Hippocampal formation (tissue), 2 donors: ENCODE results near the gene TMEM213.
"Not testable (repeated sequence)": the region's sequence is repeated elsewhere in the genome, so short reads cannot be mapped to it uniquely, and the experiment has no call there.

Source experiments
- DNase-seq, 2 donors: peaks; one replicate each; lab custom pipeline; 2025; lab: John Stamatoyannopoulos, UW

Gene TMEM213

DNA sequence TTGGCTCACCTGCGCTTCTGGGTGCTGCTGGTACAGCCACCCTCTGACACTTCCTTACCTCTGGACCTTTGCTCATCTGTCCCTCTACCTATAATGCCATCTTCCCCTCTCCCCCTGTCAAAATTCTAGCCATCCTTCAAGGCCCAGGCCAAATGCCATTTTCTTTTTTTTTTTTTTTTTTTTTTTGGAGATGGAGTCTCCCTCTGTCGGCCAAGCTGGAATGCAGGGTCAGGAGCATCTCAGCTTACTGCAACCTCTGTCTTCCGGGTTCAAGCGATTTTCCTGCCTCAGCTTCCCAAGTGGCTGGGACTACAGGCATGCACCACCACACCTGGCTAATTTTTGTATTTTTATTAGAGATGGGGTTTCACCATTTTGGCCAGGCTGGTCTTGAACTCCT is 748 bp upstream of the TMEM213 start:
- DNase-seq: not testable (repeated sequence)

DNA sequence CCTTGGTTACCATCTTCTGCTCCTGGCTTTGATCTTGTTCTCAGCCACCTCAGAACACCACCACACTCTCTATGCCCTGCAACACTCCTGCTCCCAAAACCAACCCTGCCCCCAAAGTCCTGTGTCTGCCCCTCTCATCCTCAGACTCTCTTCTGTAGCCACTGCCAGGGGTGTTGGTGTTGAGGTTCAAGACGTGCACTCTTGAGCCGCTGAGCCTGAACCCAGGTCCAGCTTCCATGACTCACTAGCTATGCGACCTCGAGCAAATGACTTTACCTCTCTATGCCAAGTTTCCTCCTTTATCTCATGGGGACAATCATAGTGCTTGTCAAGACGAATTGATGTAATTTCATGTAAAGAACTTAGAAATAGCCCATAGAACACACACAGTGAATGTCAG is 1.0 kb downstream of the TMEM213 start:
- no peak for DNase-seq

DNA sequence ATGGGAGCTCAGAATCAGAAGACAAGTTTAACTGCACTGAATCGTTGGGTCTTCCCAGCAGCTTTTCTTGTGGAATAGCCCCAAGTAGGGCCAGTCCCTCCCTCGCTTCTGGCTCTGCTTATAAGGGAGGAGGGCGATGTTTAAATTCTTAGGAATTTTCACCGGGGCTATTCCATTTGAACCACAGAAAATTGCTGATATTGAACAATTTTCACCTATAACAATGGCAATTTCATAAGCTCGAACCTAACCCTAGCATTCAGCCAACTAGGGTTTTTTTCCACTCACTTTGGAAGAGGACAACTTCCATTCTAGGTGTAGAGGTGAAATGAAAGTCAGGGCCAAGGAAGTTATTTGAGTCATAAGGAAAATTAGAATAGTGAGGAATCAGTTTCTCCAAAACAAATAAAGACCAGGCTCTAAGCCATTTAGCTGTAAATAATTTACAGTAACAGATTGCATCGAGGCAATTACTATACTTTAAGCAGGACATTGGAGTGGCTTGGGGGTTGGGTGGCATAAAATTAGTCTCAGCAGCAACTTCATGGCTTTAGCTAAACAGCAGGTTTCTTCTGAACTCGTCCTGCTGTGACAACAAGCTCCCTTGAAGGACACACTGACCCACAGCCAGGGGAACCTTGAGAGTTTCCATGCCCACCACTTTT is 1.7 kb downstream of the TMEM213 start:
- no peak for DNase-seq

DNA sequence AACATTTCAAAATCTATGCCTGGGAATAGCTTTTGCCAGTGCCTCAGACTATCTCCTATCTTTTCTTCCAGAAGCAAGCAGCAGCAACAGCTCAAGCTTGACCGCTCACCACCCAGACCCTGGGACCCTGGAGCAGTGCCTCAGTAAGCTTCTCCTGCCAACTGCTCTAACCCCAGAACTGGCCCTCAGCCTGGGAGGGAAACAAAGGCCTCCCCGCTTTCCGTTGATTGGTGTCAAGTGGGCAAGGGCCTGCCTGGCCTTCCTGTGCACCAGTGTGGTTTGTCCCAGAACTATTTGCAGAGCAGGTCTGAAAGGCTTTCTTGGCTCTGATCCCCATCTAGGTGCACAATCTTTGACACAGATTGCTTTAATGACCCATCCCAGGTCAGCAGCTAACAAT is 3.5 kb downstream of the TMEM213 start:
- DNase-seq: no peak

DNA sequence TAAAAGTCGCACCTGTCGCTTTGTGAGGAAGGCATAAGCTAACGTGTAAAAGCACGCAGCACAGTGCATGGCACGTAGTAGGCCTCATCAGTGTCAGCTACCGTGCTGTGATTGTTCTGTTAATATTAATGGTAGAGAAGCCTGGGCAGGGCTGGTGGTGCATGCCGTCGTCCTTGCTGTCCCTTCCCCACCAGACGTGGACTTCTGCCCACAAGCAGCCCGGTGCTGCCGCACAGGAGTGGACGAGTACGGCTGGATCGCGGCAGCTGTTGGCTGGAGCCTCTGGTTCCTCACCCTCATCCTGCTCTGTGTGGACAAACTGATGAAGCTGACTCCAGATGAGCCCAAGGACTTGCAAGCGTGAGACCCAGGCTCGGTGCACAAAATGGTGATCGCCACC is 4.9 kb downstream of the TMEM213 start:
- no peak for DNase-seq

DNA sequence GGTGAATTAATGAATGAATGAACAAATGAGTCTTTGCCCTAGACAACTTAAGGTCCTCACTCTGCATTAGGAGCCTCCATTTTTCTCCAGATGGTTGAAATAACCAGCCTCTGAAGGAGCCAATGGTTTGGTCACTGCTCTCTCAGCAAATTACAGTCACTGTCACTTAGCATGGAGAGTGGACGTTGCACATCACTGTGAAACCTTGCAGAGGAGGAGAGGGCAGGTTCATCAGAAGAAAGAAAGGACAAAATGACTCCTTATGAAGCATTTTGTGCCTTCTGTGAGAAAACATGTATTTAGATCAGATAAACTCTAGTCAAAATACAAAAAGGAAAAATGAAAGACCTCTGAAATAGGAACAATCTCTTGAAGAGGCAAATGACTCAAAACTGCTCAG is 6.8 kb downstream of the TMEM213 start:
- no peak for DNase-seq

DNA sequence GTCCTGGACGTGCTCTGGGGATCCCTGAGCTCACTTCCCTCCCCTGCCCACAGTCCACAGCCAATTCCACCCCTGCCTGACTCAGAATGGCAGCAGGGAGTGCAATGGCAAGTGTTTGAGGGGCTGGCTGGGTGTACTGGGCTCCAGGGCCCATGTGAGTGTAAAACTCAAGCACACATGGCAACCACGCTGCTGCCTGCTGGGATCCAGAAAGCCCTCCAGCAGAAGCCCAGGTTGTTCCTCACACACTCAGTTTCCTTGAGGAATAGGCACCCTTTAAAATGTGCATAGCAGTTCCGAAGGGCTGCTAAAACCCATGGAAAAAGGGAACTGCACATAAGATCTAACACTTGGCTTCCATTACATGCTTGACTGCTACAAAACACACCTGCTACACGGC is 11.6 kb downstream of the TMEM213 start:
- DNase-seq: no peak

DNA sequence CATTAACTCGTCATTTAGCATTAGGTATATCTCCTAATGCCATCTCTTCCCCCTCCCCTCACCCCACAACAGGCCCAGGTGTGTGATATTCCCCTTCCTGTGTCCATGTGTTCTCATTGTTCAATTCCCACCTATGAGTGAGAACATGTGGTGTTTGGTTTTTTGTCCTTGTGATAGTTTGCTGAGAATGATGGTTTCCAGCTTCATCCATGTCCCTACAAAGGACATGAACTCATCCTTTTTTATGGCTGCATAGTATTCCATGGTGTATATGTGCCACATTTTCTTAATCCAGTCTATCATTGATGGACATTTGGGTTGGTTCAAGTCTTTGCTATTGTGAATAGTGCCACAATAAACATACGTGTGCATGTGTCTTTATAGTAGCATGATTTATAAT is 13.5 kb downstream of the TMEM213 start:
- not testable (repeated sequence) for DNase-seq

DNA sequence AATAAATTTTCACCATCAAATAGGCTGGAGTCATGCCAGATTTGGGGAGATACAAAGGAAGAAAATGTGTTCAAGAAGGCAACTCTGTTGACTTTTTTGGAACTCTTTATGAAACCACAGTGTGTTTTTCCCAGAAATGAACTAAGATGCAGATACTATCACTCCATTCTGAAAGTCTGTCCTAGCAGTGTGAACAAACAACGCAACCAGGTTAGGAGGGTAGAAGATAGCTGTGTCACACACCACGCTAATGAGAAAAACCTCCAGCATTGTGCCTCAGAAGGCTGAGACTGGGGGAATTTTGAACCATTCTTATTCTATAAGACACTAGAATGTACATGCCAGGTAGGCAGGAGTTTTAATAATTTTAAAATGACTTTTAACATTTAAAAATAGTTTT is 16.2 kb downstream of the TMEM213 start:
- DNase-seq: no peak

DNA sequence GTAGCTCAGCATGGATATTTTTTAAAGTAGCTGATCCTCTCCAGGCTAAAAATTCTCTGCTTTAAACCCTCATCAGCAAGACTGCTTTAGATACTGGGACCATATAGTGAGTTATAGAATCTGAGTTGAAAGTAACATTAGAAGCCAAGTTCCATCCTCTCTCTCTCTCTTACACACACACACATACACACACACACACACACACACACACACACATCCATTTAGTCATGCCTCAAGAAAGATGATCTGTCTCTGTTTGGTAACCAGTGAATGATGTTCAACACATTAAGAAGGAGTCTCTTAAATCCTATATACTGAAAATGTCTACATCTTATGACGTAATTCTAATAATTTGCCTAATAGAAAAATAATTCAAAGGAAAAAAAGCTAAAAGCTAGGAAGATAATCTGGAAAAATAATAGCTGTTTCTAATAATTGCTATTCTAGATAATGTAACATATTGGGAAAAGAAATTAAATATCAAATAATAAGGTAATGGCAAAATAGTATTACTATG is 17.1 kb downstream of the TMEM213 start:
- no peak for DNase-seq

DNA sequence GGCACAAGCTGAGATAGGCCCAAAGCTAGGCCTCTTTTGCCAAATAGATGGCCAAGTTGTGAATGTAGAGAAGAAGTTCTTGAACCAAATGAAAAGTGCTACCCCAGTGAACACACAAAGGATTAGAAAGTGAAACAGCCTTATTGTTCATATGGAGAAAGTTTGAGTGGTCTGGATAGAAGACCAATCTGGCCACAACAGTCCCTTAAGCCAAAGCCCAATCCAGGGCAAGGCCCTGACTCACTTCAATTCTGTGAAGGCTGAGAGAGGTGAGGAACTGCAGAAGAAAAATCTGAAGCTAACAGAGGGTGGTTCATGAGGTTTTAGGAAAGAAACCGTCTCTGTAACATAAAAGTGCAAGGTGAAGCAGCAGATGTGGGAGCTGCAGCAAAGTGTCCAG is 18.9 kb downstream of the TMEM213 start:
- no peak for DNase-seq

DNA sequence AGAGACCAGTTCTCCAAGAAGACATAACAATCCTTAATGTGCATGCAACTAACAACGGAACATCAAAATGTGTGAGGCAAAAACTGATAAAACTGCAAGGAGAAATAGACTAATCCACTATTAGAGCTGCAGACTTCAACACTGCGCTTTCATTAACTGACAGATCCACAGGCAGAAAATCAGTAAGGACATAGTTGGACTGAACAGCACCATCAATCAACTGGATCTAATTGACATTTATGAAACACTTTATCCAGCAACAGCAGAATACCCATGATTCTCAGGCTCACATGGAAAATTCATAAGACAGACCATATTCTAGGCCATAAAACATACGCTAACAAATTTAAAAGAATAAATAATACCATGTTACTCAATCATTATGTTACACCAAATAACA is 21.8 kb downstream of the TMEM213 start:
- no peak for DNase-seq

DNA sequence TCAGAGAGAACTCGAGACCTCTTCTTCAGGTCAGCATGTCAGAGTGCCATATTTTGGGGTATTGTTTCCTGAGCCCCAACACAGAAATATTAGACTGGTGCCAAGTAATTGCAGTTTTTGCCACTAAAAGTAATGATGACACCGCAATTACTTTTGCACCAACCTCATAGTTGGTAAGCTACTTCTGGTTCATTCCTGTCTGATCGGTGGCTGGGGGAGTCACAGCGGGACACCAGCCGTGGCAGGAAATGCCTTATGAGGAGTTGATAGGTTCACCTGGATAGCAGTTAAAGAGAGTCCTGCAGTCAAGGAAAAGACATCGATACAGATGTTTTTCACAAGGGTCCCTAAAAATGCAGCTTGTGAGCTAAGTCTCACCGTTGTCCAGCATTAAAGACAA is 24.1 kb downstream of the TMEM213 start:
- DNase-seq: no peak

DNA sequence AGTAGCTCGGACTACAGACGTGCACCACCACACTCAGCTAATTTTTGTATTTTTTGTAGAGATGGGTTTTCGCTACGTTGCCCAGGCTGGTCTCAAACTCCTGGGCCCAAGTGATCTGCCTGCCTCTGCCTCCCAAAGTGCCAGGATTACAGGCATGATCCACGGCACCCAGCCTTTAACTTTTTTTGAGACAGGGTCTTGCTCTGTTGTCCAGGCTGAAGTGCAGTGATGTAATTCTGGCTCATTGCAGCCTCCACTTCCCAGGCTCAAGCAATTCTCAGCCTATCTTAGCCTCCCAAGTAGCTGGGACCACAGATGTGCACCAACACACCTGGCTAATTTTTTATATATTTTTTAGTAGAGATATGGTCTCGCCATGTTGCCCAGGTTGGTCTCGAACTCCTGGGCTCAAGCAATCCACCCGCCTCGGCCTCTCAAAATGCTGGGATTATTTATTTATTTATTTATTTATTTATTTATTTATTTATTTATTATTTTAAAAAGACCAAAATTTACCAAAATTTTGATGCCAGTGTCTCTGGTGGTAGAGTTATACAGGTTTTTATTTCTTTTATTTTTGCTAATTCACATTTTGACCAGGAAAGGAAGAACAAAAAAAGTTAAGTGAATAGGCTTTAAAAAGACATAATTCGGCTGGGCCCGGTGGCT is 25.2 kb downstream of the TMEM213 start:
- no peak for DNase-seq

DNA sequence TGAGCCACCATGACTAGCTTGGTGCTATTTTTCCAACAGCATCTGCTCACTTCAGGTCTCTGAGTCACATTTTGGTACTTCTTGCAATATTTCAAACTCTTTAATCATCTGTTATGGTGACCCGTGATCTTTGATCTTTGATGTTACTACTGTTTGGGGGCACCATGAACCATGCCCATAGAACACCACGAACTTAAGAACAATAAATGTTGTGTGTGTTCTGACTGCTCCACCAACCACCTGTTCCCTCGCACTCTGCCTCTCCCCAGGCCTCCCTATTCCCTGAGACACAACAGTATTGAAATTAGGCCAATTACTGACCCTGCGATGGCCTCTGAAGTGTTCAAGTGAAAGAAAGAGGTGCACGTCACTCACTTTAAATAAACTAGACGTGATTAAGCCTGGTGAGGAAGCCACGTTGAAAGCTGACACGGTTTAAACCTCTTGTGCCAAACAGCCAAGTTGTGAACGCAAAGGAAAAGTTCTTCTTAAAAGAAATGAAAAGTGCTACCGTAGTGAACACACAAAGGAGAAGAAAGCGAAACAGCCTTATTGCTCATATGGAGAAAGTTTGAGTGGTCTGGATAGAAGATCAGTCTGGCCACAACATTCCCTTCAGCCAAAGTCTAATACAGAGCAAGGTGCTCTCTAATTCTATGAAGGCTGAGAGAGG is 27.4 kb downstream of the TMEM213 start:
- no peak for DNase-seq

DNA sequence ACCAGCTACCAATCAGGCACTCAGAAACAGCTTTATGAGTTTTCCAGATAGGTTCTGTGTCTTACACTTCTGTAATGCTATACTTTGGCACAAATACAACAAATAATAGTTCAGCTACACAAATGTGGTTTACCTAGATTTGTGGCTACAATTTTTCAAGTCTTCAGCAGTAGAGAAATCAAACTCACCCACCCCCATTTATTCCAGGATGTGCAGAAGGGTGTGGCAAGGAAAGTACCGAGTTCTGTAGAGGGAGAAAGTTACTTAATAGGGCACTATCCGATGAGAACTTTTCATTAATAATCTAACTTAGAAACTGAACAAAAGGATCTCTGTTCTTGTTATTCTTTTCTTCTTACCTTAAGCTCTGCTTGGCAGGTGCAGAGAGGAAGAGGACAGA is 30.5 kb downstream of the TMEM213 start:
- DNase-seq: no peak

DNA sequence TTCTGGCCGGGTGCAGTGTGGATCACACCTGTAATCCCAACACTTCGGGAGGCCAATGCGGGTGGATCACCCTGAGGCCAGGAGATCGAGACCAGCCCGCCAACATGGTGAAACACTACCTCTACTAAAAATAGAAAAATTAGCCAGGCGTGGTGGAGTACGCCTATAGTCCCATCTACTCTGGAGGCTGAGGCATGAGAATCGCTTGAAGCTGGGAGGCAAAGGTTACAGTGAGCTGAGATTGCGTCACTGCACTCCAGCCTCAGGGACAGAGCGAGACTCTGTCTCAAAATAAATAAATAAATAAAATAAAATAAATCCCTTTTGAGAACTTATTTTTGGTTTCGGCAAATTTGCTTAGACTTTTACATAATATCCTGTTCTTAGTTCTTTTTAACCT is 31.5 kb downstream of the TMEM213 start:
- DNase-seq: no peak

DNA sequence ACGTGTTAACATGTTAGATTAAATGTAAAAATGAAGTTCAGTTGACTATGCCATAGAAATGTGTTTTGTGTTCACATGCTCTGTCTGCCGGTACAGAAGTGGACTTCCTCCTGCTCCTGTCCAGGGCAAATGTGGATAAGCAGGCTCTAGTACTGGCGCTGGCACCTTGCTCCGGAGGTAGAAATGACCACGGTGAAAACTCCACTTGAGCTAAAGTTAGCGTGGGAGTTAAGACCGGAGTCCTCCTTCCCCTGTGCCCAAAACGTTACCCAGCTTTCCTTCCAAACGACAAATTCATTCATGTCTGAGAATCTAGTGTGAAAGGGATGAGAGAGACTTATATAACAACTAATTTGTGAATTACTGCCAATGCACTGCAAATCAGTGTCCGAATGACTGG is 35.2 kb downstream of the TMEM213 start:
- DNase-seq: no peak

DNA sequence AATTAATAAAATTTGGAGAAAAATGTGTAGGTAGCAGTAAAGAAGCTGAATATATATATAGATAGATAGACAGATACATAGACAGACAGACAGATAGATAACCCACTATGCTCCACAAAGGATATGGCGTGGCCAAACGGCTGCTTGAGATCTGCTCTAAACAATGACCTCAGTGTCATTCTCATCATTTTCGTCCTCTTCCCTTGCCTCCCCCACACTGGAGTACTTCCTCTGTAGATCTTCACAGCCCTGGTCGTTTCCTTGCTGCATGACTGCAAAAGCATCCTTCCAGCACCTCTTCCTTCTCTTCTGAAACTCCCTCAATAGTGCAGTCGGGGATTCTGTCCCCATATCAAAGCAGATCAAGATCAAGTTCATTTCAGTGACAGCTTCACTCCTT is 35.8 kb downstream of the TMEM213 start:
- DNase-seq: no peak

DNA sequence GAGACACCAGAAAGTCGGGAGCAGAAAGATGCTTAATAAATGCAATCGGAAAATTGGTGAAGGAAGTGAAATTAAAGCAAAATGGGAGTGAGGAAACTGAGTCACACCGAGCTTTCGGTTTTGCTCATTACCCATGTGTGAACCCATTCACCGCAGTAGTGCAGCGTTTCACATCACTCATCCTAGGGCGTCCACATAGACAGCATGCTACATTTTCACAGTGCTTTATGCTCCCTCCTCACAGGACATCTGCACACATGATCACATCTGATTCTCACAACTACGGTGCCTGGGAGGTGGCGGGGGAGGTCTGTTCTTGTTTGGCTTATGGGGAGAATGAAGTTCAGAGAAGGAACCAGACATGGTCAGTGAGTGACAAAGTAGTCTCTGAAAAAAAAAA is 36.8 kb downstream of the TMEM213 start:
- DNase-seq: no peak

DNA sequence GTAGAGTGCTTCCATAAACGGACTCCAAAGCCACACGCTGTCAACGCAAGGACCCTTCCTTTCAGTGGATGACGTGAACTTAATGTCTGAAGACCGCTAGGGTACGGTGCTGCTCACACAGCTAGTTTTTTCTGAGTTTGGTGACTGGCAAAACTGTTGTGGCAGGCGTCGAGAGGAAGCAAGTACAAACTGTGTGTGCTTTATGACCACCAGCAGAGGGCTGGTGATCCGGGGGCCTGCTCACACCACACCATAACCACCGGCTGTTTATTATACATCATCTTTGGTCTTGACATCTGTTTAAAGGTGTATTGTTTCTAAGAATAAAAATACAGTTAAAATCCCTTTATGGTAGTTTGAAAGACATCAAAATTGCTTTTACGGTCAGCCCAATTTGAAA is 37.3 kb downstream of the TMEM213 start:
- no peak for DNase-seq

DNA sequence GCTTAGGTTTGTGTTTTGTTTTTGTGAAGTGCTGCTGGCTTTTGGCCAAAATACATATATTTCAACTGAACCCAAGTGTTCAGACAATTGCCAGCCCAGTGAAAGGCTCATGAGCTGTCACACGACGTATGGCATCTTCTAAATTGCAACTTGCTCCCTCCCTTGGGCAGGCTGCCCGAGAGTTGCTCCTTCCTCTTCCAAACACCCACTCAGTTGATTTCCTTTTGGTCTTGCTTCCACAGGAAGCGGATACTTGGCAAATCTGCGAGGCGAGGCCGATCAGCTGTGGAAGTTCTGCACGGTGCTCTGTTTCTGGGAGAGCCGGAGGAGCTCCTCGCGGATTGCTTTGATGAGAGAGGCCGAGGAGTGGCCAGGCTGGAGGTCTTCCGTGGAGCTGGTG is 39.8 kb downstream of the TMEM213 start:
- no peak for DNase-seq

DNA sequence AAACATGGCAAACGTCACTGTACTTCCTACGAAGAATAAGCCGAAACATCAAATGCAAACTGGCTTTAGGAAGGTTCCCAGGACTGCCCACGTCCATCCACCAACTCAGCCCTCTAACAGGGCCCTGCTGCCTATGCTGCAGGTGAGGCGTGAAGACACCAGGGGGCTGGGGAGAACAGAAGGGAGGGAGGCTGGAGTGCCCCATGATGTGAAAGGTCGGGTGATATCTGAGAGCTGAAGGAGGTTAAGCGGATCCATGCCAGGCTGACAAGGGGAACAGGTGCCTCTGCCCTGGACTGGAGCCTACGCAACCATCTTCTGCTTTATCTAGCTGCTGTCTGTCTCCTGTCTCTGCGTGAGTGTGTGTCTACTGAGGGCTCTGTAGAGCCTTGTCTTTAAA is 40.4 kb downstream of the TMEM213 start:
- no peak for DNase-seq
